Limb (tissue), 2 donors: ENCODE results near the gene TRAPPC4.
"Not testable (repeated sequence)": the region's sequence is repeated elsewhere in the genome, so short reads cannot be mapped to it uniquely, and the experiment has no call there.

Source experiments
- DNase-seq, 2 donors: peaks; one replicate each; pipeline ENCODE4 v3.0.0-alpha.2; 2016; ENCODE audit errors: extremely low spot score in 2 of 2

Gene TRAPPC4

GRCh38 chr11:119033421-119033820, 14.9 kb downstream of the TRAPPC4 start:
- not testable (repeated sequence) for DNase-seq

GRCh38 chr11:119034813-119035212, 16.2 kb downstream of the TRAPPC4 start:
- DNase-seq = no peak

- no peak for DNase-seq
These were observed 20.3 kb downstream of the TRAPPC4 start for GRCh38 chr11:119038884-119039283.

- not testable (repeated sequence) for DNase-seq
These were observed 20.9 kb downstream of the TRAPPC4 start for GRCh38 chr11:119039471-119039870.

GRCh38 chr11:119041821-119042514, 23.4 kb downstream of the TRAPPC4 start:
- DNase-seq = no peak

GRCh38 chr11:119042927-119043326, 24.4 kb downstream of the TRAPPC4 start:
- no peak for DNase-seq

GRCh38 chr11:119044708-119045107, 26.1 kb downstream of the TRAPPC4 start:
- DNase-seq = no peak

- no peak for DNase-seq
These were observed 27.9 kb downstream of the TRAPPC4 start for GRCh38 chr11:119046489-119046888.

GRCh38 chr11:119047205-119047604, 28.6 kb downstream of the TRAPPC4 start:
- no peak for DNase-seq

GRCh38 chr11:119048644-119049043, 30.1 kb downstream of the TRAPPC4 start:
- DNase-seq = no peak

GRCh38 chr11:119049081-119049480, 30.5 kb downstream of the TRAPPC4 start:
- DNase-seq = no peak

GRCh38 chr11:119051440-119052162, 33.0 kb downstream of the TRAPPC4 start:
- no peak for DNase-seq

GRCh38 chr11:119052163-119052814, 33.7 kb downstream of the TRAPPC4 start:
- no peak for DNase-seq

GRCh38 chr11:119054418-119054817, 35.9 kb downstream of the TRAPPC4 start:
- no peak for DNase-seq

GRCh38 chr11:119055901-119056300, 37.3 kb downstream of the TRAPPC4 start:
- no peak for DNase-seq

- DNase-seq = no peak
These were observed 37.9 kb downstream of the TRAPPC4 start for GRCh38 chr11:119056421-119056999.

- DNase-seq = peak; percentile 96 to 99
These were observed 38.6 kb downstream of the TRAPPC4 start, which contains the start of gene HYOU1 for GRCh38 chr11:119057000-119057769. Gene HYOU1 (minus strand): TSS chr11:119057205. CDS start chr11:119056160, 1,045 bp downstream.

- DNase-seq = not testable (repeated sequence)
These were observed 40.6 kb downstream of the TRAPPC4 start for GRCh38 chr11:119059128-119059527.

GRCh38 chr11:119061256-119061655, 42.7 kb downstream of the TRAPPC4 start:
- no peak for DNase-seq

- DNase-seq = no peak
These were observed 44.2 kb downstream of the TRAPPC4 start for GRCh38 chr11:119062779-119063178.

- no peak for DNase-seq
These were observed 46.8 kb downstream of the TRAPPC4 start for GRCh38 chr11:119065369-119065768.
